ENCODE results near the gene LOXL4.

DNA sequence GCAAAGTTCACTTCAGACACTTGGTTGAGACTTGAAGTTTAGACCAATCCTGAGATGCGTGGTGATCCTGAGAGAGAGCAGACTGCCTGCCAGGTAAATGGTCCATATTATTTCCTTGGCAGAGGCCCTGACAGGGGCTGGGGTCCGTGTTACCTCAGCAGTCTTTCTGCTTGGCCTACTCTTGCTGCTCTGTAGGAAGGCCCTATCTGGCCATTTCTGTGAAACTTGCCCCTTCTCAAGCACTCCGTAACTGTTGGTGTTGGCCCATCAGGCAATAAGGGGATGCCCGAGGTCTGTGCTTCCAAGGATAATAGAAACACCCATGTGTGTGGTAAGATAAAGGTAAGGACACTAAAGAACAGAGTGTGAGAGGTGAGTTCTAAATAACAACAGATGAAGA is 20.0 kb downstream of the LOXL4 start:
- TF ChIP-seq, protein P1, sequence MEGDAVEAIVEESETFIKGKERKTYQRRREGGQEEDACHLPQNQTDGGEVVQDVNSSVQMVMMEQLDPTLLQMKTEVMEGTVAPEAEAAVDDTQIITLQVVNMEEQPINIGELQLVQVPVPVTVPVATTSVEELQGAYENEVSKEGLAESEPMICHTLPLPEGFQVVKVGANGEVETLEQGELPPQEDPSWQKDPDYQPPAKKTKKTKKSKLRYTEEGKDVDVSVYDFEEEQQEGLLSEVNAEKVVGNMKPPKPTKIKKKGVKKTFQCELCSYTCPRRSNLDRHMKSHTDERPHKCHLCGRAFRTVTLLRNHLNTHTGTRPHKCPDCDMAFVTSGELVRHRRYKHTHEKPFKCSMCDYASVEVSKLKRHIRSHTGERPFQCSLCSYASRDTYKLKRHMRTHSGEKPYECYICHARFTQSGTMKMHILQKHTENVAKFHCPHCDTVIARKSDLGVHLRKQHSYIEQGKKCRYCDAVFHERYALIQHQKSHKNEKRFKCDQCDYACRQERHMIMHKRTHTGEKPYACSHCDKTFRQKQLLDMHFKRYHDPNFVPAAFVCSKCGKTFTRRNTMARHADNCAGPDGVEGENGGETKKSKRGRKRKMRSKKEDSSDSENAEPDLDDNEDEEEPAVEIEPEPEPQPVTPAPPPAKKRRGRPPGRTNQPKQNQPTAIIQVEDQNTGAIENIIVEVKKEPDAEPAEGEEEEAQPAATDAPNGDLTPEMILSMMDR (IDR thresholded peaks at IDR 0.05): no peak
- TF ChIP-seq POLR2A (IDR thresholded peaks at IDR 0.05): no peak

Measured in Peyer's patch (tissue), 4 donors.